ENCODE results near the gene EEF1AKMT2.
"Not testable (repeated sequence)": the region's sequence is repeated elsewhere in the genome, so short reads cannot be mapped to it uniquely, and the experiment has no call there.

EEF1AKMT2 gene

GRCh38 chr10:124748166-124748565, 43.5 kb downstream of the EEF1AKMT2 start:
- no peak for DNase-seq (ENCODE audit: low read depth in 2 of 2)
- TF ChIP-seq, protein P1, sequence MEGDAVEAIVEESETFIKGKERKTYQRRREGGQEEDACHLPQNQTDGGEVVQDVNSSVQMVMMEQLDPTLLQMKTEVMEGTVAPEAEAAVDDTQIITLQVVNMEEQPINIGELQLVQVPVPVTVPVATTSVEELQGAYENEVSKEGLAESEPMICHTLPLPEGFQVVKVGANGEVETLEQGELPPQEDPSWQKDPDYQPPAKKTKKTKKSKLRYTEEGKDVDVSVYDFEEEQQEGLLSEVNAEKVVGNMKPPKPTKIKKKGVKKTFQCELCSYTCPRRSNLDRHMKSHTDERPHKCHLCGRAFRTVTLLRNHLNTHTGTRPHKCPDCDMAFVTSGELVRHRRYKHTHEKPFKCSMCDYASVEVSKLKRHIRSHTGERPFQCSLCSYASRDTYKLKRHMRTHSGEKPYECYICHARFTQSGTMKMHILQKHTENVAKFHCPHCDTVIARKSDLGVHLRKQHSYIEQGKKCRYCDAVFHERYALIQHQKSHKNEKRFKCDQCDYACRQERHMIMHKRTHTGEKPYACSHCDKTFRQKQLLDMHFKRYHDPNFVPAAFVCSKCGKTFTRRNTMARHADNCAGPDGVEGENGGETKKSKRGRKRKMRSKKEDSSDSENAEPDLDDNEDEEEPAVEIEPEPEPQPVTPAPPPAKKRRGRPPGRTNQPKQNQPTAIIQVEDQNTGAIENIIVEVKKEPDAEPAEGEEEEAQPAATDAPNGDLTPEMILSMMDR (IDR thresholded peaks at IDR 0.05; ENCODE audit: low read depth, low read length): no peak

GRCh38 chr10:124747745-124748144, 43.9 kb downstream of the EEF1AKMT2 start:
- TF ChIP-seq, protein P1 (IDR thresholded peaks at IDR 0.05; ENCODE audit: low read depth, low read length): no peak
- DNase-seq (ENCODE audit: low read depth in 2 of 2): no peak

More at GRCh38 chr10:124748166-124748565, 43.5 kb downstream of the EEF1AKMT2 start:
- no peak overlapping the region for H3K4me3 ChIP-seq (replicated peaks in 1 of 2; ENCODE audit: low read depth in 2 of 2, low read length in 2 of 2)

DNA sequence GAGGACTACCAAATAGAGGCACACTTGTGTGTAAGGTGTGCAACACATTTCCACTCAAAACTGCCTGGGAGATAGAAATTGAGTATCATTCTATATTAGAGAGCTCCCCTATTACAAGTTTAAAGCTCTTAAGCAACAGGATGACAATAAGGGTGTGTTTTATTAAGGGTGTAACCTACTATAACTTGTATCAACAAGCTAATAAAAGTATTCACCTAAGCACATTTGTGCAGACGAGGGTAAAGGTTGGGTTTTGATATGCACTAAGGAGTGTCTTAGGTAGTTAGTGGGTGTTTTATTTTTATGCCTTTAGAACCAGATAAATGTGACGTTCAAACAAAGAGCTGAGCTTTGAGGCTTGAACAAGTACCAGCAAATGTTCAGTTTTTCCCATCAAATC, 44.7 kb downstream of the EEF1AKMT2 start:
- no peak overlapping the region for H3K4me3 ChIP-seq (replicated peaks in 1 of 2; ENCODE audit: low read depth in 2 of 2, low read length in 2 of 2)
- TF ChIP-seq, protein P1 (IDR thresholded peaks at IDR 0.05; ENCODE audit: low read depth, low read length): no peak
- no peak for DNase-seq (ENCODE audit: low read depth in 2 of 2)

More at GRCh38 chr10:124747745-124748144, 43.9 kb downstream of the EEF1AKMT2 start:
- no peak overlapping the region for H3K4me3 ChIP-seq (replicated peaks in 1 of 2; ENCODE audit: low read depth in 2 of 2, low read length in 2 of 2)

GRCh38 chr10:124746447-124746846, 45.2 kb downstream of the EEF1AKMT2 start:
- DNase-seq (ENCODE audit: low read depth in 2 of 2); H3K4me3 ChIP-seq (replicated peaks in 1 of 2; ENCODE audit: low read depth in 2 of 2, low read length in 2 of 2): not testable (repeated sequence)

DNA sequence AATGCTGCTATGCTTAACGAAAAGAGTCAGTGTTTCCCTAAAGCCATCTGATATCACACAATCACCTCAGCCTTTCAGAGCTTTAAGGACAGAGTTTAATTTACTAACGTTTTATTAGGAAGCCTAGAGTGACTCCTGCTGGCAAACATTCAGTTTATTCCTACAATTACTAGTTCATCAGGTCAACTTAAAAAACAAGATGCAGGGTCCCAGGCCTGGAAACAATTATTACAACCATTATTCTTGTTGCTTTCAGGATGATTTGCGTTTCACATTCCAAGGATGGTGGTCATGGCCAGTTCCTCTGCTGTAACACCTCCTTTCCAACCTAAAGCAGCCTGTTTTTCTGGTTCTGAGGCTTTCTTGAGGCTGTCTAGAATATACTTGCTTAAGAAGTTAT, 46.0 kb downstream of the EEF1AKMT2 start:
- TF ChIP-seq, protein P1 (IDR thresholded peaks at IDR 0.05; ENCODE audit: low read depth, low read length): peak; percentile 25
- H3K4me3 ChIP-seq (replicated peaks in 1 of 2; ENCODE audit: low read depth in 2 of 2, low read length in 2 of 2): no peak overlapping the region
- peak; percentile 71 to 77 for DNase-seq (ENCODE audit: low read depth in 2 of 2)

DNA sequence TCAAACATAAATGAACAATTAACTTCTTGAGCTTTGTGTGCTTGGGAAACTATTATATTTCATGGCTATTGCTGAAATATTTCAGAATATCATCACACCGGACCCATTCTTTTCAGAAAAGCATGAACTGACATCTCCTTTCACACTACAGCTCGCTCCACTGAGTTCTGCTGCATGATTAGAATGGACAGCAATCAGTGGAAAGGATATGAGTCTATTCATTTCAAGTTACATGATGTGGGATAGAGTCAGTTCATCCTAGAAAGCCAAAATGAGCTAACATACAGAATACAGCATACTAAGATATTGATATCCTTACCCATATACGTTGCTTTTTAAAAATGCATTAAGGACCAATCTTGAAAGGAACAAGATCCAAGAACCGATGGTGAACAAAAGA, 46.4 kb downstream of the EEF1AKMT2 start:
- H3K4me3 ChIP-seq (replicated peaks in 1 of 2; ENCODE audit: low read depth in 2 of 2, low read length in 2 of 2): no peak overlapping the region
- no peak for DNase-seq (ENCODE audit: low read depth in 2 of 2)
- TF ChIP-seq, protein P1 (IDR thresholded peaks at IDR 0.05; ENCODE audit: low read depth, low read length): no peak

GRCh38 chr10:124744102-124745050, 47.3 kb downstream of the EEF1AKMT2 start, which contains the start of gene FAM53B:
TSS of gene FAM53B (minus strand) at chr10:124744378. CDS start at chr10:124706713, 37,665 bp downstream.
- DNase-seq (ENCODE audit: low read depth in 2 of 2): peak; percentile 77 to 85
- TF ChIP-seq, protein P1 (IDR thresholded peaks at IDR 0.05; ENCODE audit: low read depth, low read length): no peak
- peak within 1 kb of the TSS; percentile 67 to 71 for H3K4me3 ChIP-seq (replicated peaks in 1 of 2; ENCODE audit: low read depth in 2 of 2, low read length in 2 of 2)
